ENCODE data around the gene ZNF335. TPM values are rescaled to one million over a fixed set of nuclear protein-coding genes. Genes with fewer than 3 reads are reported as not detected.
A peak's percentile ranks its signal among the peaks of the same experiment; 100 is the strongest.

The ZNF335 gene
- polyA plus RNA-seq, 1 experiment, result 9.9 TPM

DNA sequence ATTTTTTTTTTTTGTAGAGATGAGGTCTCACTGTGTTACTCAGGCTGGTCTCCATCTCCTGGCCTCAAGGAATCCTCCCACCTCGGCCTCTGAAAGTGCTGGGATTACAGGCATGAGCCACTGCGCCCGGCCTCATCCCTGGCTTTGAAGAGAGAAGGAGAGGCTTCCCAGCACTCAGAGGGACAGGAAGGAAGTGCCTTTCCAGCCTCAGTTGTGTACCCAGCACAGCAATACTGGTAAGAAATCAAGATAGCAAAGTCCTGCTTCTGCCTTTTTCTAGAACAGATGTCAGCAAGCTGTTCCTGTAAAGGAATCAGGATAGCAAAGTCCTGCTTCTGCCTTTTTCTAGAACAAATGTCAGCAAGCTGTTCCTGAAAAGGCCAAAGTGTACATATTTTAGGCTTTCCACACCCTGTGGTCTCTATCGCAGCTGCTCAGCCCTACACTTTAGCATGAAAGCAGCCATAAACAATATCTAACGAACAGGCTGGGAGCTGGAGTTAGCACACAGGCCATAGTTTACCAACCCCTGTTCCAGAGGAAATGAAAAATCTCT is 53.7 kb downstream of the ZNF335 start:
- Histone ChIP-seq H3K27me3 (ENCODE audit: control insufficient read depth, insufficient read depth, low read length) (no peaks in the 10 kb centered on the region), H3K4me3 (ENCODE audit: low read depth, low read length) (no peak overlapping the region), H3K36me3 (ENCODE audit: control insufficient read depth, insufficient read depth, low read length) (no peaks in the 10 kb centered on the region)
- DNase-seq (ENCODE audit: low read depth), result no peak
- POLR2A ChIA-PET, result interaction anchor here (0.6 kb wide), 1 partner anchor 15 kb away, joined by 6 read pairs; no protein-coding TSS in a partner anchor
- CTCF ChIA-PET, result interaction anchor here (0.7 to 1.1 kb wide), 2 partner anchors 12 to 28 kb away, joined by 3 read pairs; no protein-coding TSS in a partner anchor
- TF ChIP-seq, protein P1, sequence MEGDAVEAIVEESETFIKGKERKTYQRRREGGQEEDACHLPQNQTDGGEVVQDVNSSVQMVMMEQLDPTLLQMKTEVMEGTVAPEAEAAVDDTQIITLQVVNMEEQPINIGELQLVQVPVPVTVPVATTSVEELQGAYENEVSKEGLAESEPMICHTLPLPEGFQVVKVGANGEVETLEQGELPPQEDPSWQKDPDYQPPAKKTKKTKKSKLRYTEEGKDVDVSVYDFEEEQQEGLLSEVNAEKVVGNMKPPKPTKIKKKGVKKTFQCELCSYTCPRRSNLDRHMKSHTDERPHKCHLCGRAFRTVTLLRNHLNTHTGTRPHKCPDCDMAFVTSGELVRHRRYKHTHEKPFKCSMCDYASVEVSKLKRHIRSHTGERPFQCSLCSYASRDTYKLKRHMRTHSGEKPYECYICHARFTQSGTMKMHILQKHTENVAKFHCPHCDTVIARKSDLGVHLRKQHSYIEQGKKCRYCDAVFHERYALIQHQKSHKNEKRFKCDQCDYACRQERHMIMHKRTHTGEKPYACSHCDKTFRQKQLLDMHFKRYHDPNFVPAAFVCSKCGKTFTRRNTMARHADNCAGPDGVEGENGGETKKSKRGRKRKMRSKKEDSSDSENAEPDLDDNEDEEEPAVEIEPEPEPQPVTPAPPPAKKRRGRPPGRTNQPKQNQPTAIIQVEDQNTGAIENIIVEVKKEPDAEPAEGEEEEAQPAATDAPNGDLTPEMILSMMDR (IDR thresholded peaks at IDR 0.05; ENCODE audit: insufficient read depth, low read depth, low read length), result no peak

DNA sequence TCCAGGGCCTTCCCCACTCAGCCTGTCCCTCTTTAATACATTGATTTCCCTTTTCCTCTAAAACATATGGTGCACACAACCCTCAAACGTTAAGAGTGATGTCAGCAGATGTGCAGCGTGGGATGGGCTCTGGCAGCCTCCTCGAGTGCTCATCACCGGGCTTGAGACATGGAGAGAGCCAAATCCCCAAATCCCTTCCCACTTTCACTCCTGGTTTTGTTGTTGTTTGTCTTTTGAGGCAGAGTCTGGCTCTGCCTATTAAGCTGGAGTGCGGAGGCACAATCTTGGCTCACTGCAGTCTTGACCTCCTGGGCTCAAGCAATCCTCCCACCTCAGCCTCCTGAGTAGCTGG is 54.2 kb downstream of the ZNF335 start:
- ChIA-PET POLR2A (no interaction called here), CTCF (interaction anchor here (0.7 to 1.1 kb wide), 2 partner anchors 12 to 27 kb away, joined by 3 read pairs; no protein-coding TSS in a partner anchor)
- Histone ChIP-seq H3K27me3 (ENCODE audit: control insufficient read depth, insufficient read depth, low read length) (no peaks in the 10 kb centered on the region), H3K36me3 (ENCODE audit: control insufficient read depth, insufficient read depth, low read length) (no peaks in the 10 kb centered on the region), H3K4me3 (ENCODE audit: low read depth, low read length) (no peak overlapping the region)
- TF ChIP-seq, protein P1 (IDR thresholded peaks at IDR 0.05; ENCODE audit: insufficient read depth, low read depth, low read length), result no peak
- no peak for DNase-seq (ENCODE audit: low read depth)

DNA sequence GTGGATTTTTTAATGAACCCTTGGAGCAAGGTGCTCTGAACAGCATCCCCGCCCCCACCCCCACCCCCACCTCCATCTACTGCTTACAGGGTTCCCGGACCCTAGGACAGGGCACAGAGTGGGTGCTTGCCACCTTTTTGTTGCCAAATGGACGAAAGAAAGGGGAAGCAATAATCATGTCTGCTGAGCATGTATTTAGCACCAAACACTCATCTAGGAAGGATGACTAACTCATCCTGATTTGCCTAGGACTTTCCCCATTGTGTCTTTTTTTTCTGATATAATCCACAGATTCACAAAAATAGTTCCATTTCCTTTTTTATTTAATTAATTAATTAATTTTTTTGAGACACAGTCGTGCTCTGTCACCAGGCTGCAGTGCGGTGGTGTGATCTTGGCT is 58.9 kb downstream of the ZNF335 start:
- Histone ChIP-seq H3K27me3 (ENCODE audit: control insufficient read depth, insufficient read depth, low read length) (no peaks in the 10 kb centered on the region), H3K4me3 (ENCODE audit: low read depth, low read length) (no peak overlapping the region), H3K36me3 (ENCODE audit: control insufficient read depth, insufficient read depth, low read length) (no peaks in the 10 kb centered on the region)
- ChIA-PET CTCF (no interaction called here), POLR2A (no interaction called here)
- DNase-seq (ENCODE audit: low read depth), result no peak
- TF ChIP-seq, protein P1 (IDR thresholded peaks at IDR 0.05; ENCODE audit: insufficient read depth, low read depth, low read length), result no peak

DNA sequence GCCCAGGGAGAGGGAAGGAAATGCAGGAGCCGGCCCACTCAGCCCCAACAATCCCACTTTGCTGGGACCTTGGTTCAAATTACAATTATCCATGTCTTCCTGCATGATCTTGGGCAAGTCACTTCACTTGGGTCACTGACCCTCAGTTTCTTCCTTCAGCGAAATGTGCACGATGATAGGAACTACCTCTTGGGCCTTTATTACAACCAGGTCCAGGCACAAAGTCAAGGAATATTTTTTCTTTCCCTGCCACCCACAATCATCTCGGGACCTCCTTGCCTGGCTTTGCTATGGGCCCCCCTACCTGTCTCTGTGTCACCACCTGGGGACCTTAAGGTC is 59.7 kb downstream of the ZNF335 start:
- no peak for DNase-seq (ENCODE audit: low read depth)
- Histone ChIP-seq H3K36me3 (ENCODE audit: control insufficient read depth, insufficient read depth, low read length) (no peaks in the 10 kb centered on the region), H3K27me3 (ENCODE audit: control insufficient read depth, insufficient read depth, low read length) (no peaks in the 10 kb centered on the region), H3K4me3 (ENCODE audit: low read depth, low read length) (no peak overlapping the region; the same call in 1 of the 2 replicates)
- TF ChIP-seq, protein P1 (IDR thresholded peaks at IDR 0.05; ENCODE audit: insufficient read depth, low read depth, low read length), result no peak
- ChIA-PET POLR2A (no interaction called here), CTCF (no interaction called here)

DNA sequence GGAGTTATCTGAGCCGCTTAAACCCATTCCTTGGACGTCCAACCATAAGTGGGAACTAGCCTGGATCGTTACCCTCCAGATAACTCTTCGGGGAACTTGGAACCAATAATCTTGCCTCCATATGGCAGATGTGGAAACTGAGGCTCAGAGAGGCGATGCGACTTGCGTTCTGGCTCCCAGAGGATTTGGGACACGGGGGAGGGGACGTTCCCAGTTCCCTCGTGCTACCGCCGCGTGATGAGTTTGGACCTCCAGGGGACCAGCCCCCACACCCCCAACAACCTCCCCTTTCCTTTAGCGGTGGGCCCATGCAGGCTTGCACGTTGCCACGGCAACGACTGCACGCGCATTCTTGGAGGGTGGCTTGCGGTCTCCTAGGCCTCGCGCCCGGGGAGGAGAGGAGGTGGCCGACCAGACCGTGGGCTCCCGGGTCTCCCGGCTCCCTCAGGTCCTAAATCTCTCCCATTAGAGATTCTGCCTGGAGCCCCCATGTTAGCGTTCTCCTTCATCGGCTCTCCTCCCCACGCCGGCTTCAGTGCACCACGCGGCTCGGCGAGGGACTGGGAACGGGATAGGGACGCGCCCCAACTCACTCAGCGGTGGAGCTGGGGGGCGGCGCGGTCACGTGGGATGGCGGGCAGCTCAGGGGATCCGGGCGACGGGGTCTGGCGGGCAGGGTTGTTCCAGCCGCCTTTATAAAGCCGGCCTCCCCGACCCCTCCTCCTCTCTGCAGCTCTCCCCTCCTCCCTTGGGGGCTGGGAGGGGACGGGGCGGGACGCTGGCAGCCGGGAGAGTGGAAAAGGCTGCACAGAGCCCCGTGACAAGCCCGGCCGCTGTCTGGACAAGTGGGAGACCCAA is 60.3 kb downstream of the ZNF335 start, which contains the start of gene PLTP:
TSS of gene PLTP (minus strand) at position 670 of the 858 bp plus-strand sequence. CDS start 703 bp downstream, outside the sequence.
- no peak for DNase-seq (ENCODE audit: low read depth)
- no peaks in the 10 kb centered on the region for H3K27me3 ChIP-seq (ENCODE audit: control insufficient read depth, insufficient read depth, low read length)
- ChIA-PET POLR2A (no interaction called here), CTCF (interaction anchor here (1.0 kb wide), 1 partner anchor 22 kb away, joined by 3 read pairs; no protein-coding TSS in a partner anchor)
- H3K36me3 ChIP-seq (ENCODE audit: control insufficient read depth, insufficient read depth, low read length), result no peaks in the 10 kb centered on the region
- peak within 1 kb of the TSS; percentile 25 for H3K4me3 ChIP-seq (ENCODE audit: low read depth, low read length)
- TF ChIP-seq, protein P1 (IDR thresholded peaks at IDR 0.05; ENCODE audit: insufficient read depth, low read depth, low read length), result no peak
